ENCODE measurements around the gene RHBG.
"Not testable (repeated sequence)": the region's sequence is repeated elsewhere in the genome, so short reads cannot be mapped to it uniquely, and the experiment has no call there.

RHBG gene

DNA sequence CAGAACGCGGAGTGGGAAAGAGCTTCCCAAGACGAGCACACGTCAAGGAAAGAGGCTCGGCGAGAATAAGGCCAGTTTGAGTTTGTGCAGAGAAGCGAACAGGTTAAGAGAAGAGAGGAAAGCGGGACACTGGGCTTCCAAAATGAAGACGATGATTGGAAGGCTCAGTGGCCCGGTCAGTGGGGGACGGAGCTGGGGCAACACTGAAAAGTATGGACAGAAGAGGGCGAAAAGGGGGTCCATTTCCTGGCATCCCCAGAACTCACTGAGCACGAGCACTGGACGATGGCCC lies 31.2 kb upstream of the RHBG start:
- DNase-seq: no peak
- no peaks in the 10 kb centered on the region for H3K27me3 ChIP-seq (replicated peaks)
- in situ Hi-C loops (cut with HindIII; ENCODE audit: low pct_ligation_motif_present, low sequenced_read_pairs): no loop called here

DNA sequence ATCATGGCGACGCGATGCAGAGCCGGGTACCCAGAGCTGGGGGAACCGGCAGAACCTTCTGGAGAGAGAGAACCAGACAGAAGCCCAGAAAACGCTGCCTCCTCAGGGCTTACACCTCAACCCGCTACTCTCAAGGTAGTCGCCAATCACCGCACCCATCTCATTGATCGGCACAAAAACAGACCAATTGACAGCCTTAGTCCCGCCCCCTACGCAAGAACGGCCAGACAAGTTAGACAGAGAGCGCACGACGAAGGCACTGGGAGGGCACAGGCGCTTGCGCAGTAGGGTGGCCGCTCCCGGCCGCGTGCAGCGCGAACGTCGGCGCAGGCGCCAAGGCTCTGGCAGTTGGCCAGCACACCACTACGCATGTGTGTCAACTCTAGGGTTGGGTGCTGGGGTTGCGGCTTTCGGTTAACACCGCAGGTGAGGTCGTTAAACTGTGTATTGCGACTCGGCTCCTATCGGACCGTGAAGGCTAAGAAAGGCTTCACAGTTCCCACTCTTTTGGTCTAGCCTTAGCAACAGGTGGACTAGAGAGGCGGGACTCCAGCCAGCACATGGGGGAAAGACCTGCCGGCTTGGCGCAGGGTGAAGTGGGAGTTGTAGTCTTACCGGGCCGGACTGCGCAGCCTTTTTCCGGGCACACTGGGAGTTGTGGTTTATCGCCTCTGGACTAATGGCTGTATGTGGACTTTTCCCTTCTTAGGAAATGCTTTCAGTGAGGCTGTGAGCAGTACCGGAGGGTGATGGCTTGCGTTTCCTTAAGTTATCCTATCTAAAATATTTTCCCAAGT lies 30.6 kb upstream of the RHBG start, which contains the start of the genes CCT3 and TSACC:
Gene CCT3 (minus strand): TSS at position 113 of the 797 bp plus-strand sequence. CDS start 108 bp downstream, at position 5.
Gene TSACC (plus strand): TSS at position 347 of the 797 bp plus-strand sequence. CDS start 1,232 bp downstream, outside the sequence.
- H3K27me3 ChIP-seq (replicated peaks): no peaks in the 10 kb centered on the region
- in situ Hi-C loops (cut with HindIII; ENCODE audit: low pct_ligation_motif_present, low sequenced_read_pairs): no loop called here
- peaks cover 24% of the 10 kb centered on the region for H3K36me3 ChIP-seq (replicated peaks)
- peak within 1 kb of the TSS; percentile 96 for H3K4me3 ChIP-seq (ENCODE audit: low read depth, low read length)
- DNase-seq: peak; percentile 100
- TF ChIP-seq, protein P1, sequence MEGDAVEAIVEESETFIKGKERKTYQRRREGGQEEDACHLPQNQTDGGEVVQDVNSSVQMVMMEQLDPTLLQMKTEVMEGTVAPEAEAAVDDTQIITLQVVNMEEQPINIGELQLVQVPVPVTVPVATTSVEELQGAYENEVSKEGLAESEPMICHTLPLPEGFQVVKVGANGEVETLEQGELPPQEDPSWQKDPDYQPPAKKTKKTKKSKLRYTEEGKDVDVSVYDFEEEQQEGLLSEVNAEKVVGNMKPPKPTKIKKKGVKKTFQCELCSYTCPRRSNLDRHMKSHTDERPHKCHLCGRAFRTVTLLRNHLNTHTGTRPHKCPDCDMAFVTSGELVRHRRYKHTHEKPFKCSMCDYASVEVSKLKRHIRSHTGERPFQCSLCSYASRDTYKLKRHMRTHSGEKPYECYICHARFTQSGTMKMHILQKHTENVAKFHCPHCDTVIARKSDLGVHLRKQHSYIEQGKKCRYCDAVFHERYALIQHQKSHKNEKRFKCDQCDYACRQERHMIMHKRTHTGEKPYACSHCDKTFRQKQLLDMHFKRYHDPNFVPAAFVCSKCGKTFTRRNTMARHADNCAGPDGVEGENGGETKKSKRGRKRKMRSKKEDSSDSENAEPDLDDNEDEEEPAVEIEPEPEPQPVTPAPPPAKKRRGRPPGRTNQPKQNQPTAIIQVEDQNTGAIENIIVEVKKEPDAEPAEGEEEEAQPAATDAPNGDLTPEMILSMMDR (IDR thresholded peaks at IDR 0.05; ENCODE audit: low read depth, low read length, missing control alignments): no peak
- H3K27ac ChIP-seq: peak within 1 kb of the TSS; percentile 75

More for the DNA sequence above, 31.2 kb upstream of the RHBG start:
- Histone ChIP-seq H3K36me3 (replicated peaks) (peaks cover 27% of the 10 kb centered on the region), H3K27ac (peak overlapping the region; percentile 75), H3K4me3 (ENCODE audit: low read depth, low read length) (peak overlapping the region; percentile 96)
- TF ChIP-seq, protein P1 (IDR thresholded peaks at IDR 0.05; ENCODE audit: low read depth, low read length, missing control alignments): peak; percentile 14

DNA sequence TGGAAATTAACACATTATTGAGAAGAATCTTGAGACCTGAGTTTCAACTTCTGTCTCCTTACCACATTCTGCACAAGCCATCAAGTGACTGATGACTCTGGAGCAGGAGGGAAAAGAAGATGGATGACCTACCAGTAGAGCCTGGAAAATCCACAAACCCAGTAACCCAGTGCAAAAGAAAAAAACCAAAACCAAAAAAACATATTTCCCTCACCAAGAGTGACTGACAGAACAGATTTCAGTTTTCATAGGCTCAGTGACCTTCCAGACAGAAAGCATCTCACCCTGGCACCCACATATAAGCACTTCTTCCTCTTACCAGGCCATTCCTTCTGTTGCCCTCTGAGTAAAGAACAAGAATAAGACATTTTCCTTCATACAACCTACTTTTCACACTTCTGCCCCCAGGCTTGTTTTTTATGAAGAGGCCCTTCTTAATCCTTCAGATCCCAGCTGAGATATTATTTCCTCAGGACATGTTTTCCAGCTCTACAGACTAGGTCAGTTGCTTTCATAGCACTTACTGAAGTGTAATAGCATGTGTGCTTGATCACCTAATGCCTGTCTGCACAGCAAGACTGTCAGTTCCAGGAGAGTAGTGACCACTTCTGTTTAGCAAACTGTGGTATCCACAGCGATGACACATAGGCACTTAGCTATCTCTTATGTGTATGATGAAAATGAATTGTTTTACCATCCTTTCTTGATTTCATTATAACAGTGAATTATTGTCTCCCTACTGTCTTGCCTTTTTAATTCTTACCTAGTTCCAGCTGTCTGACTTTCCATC lies 26.6 kb upstream of the RHBG start:
- no peak overlapping the region for H3K4me3 ChIP-seq (ENCODE audit: low read depth, low read length)
- TF ChIP-seq, protein P1 (IDR thresholded peaks at IDR 0.05; ENCODE audit: low read depth, low read length, missing control alignments): no peak
- no peak overlapping the region for H3K27ac ChIP-seq
- H3K36me3 ChIP-seq (replicated peaks): no peaks in the 10 kb centered on the region
- peak; percentile 22 for DNase-seq
- H3K27me3 ChIP-seq (replicated peaks): no peaks in the 10 kb centered on the region
- in situ Hi-C loops (cut with HindIII; ENCODE audit: low pct_ligation_motif_present, low sequenced_read_pairs): no loop called here

DNA sequence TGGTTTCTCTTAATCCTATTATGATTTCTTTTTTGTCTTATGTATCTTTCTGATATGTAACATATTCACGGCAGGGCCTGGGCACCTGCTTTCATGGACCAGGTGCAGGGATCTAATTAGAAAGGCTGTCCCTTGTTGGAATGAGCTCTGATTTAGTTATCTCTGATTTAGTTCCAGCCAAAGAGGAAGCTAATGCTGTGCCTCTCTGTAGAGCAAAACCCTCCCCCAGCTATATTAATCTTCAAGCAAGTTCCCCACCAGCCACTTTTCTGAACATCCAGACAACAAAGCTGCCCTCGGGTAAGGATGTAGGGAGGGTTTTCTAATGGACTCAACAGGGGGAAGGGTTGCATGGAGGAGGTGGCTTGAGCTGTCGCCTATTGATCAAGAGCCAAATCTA lies 24.6 kb upstream of the RHBG start:
- Histone ChIP-seq H3K27ac (no peak overlapping the region), H3K4me3 (ENCODE audit: low read depth, low read length) (no peak overlapping the region), H3K36me3 (replicated peaks) (no peaks in the 10 kb centered on the region), H3K27me3 (replicated peaks) (no peaks in the 10 kb centered on the region)
- in situ Hi-C loops (cut with HindIII; ENCODE audit: low pct_ligation_motif_present, low sequenced_read_pairs): no loop called here
- TF ChIP-seq, protein P1 (IDR thresholded peaks at IDR 0.05; ENCODE audit: low read depth, low read length, missing control alignments): no peak
- DNase-seq: no peak

DNA sequence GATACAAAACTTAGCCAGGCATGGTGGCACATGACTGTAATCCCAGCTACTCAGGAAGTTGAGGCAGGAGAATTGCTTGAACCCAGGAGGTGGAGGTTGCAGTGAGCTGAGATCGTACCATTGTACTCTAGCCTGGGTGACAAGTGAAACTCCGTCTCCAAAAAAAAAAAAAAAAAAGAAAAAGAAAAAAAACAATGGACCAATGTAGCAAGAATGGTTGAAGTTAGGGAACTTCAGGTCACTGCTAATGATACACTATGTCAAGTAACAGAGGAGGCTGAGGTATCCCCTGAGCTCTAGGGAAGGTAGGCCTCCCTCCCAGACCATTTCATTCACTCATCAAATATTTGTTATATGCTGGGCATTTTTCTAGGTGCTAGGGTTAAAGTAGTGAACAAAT lies 23.0 kb upstream of the RHBG start:
- H3K36me3 ChIP-seq (replicated peaks); H3K4me3 ChIP-seq (ENCODE audit: low read depth, low read length); in situ Hi-C loops (cut with HindIII; ENCODE audit: low pct_ligation_motif_present, low sequenced_read_pairs); H3K27ac ChIP-seq; H3K27me3 ChIP-seq (replicated peaks); DNase-seq: not testable (repeated sequence)

DNA sequence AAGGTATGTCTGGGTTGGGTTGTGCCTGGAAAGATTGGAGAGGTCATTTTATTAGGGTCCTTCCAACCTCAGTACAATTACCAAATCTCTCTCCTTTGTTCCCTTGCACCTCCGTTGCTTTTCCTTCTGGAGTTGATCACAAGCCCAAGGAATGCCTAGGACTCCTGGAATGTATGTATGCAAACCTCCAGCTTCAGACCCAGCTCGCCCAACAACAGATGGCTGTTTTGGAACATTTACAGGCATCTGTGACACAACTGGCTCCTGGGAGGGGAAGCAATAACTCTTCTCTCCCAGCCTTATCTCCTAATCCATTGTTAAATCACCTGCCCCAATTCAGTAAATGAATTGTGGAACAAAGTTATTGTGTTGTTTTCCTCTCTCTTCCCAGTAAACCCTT lies 22.4 kb upstream of the RHBG start:
- Histone ChIP-seq H3K4me3 (ENCODE audit: low read depth, low read length) (no peak overlapping the region), H3K27me3 (replicated peaks) (no peaks in the 10 kb centered on the region), H3K36me3 (replicated peaks) (no peaks in the 10 kb centered on the region), H3K27ac (no peak overlapping the region)
- TF ChIP-seq, protein P1 (IDR thresholded peaks at IDR 0.05; ENCODE audit: low read depth, low read length, missing control alignments): no peak
- DNase-seq: no peak
- in situ Hi-C loops (cut with HindIII; ENCODE audit: low pct_ligation_motif_present, low sequenced_read_pairs): no loop called here
